GM18511 (cell line): ENCODE measurements around the gene TRPM5.

Source experiments
- ATAC-seq: cut with Tn5 transposase; IDR thresholded peaks from one replicate; pipeline ENCODE4 v1.9.1; 2021; ENCODE audit warnings: mild to moderate bottlenecking, moderate library complexity; ENCODE audit not compliant: unreplicated experiment

Gene TRPM5

GRCh38 chr11:2437516-2437915, 6.8 kb downstream of the TRPM5 start:
- no peak for ATAC-seq

- ATAC-seq, result no peak
Observed at GRCh38 chr11:2436521-2437031, 7.7 kb downstream of the TRPM5 start.

GRCh38 chr11:2436013-2436520, 8.2 kb downstream of the TRPM5 start:
- ATAC-seq, result no peak

- ATAC-seq, result no peak
Observed at GRCh38 chr11:2435288-2436012, 8.9 kb downstream of the TRPM5 start.

GRCh38 chr11:2434506-2435255, 9.6 kb downstream of the TRPM5 start:
- no peak for ATAC-seq

- no peak for ATAC-seq
Observed at GRCh38 chr11:2434008-2434407, 10.3 kb downstream of the TRPM5 start.

- no peak for ATAC-seq
Observed at GRCh38 chr11:2433106-2433925, 11.0 kb downstream of the TRPM5 start.

GRCh38 chr11:2432628-2433071, 11.7 kb downstream of the TRPM5 start:
- no peak for ATAC-seq

GRCh38 chr11:2432171-2432621, 12.1 kb downstream of the TRPM5 start:
- no peak for ATAC-seq

- no peak for ATAC-seq
Observed at GRCh38 chr11:2431395-2431794, 12.9 kb downstream of the TRPM5 start.

- no peak for ATAC-seq
Observed at GRCh38 chr11:2428322-2428795, 16.0 kb downstream of the TRPM5 start.

GRCh38 chr11:2427721-2428321, 16.5 kb downstream of the TRPM5 start:
- no peak for ATAC-seq

- no peak for ATAC-seq
Observed at GRCh38 chr11:2426826-2427521, 17.3 kb downstream of the TRPM5 start.

- ATAC-seq, result no peak
Observed at GRCh38 chr11:2426221-2426620, 18.1 kb downstream of the TRPM5 start.

- no peak for ATAC-seq
Observed at GRCh38 chr11:2425506-2425905, 18.8 kb downstream of the TRPM5 start.

GRCh38 chr11:2424811-2425495, 19.4 kb downstream of the TRPM5 start:
- no peak for ATAC-seq

- ATAC-seq, result no peak
Observed at GRCh38 chr11:2423157-2424025, 20.9 kb downstream of the TRPM5 start.

- ATAC-seq, result no peak
Observed at GRCh38 chr11:2422461-2423156, 21.7 kb downstream of the TRPM5 start.
